Stimulated activated CD4-positive, alpha-beta T cell treated with anti-CD3 and anti-CD28 coated beads, Interleukin-4, amount 100 ng/mL, for 1 hour (primary cell): ENCODE data around the gene SYNDIG1.

Experiments used
- DNase-seq: peaks from one replicate; pipeline ENCODE4 v3.0.0-alpha.2; 2020

Gene SYNDIG1

GRCh38 chr20:24469116-24469893 lies at the start of gene SYNDIG1:
Gene SYNDIG1, plus strand, starts transcription at chr20:24469629. Its CDS starts 73,469 bp downstream, at chr20:24543098.
- no peak for DNase-seq

DNA sequence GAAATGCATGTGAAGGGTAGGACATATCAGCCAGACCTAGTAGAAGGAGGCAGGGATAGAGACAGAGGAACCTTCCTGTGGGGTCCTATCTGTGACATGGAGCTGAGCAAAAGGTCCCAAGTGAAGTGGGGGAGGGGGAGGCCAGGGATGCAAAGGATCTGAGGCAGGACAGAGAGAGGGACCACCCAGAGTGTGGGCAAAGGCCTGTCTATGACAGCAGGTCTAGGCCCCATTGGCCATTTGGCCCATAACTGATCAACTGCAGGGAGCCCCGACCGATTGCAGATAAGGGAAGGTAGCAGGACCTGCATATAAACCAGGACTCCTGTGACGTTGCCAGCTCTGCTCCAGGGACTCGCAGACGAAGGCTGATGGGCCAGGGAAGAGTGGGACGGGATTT lies 49.6 kb upstream of the SYNDIG1 start:
- no peak for DNase-seq

DNA sequence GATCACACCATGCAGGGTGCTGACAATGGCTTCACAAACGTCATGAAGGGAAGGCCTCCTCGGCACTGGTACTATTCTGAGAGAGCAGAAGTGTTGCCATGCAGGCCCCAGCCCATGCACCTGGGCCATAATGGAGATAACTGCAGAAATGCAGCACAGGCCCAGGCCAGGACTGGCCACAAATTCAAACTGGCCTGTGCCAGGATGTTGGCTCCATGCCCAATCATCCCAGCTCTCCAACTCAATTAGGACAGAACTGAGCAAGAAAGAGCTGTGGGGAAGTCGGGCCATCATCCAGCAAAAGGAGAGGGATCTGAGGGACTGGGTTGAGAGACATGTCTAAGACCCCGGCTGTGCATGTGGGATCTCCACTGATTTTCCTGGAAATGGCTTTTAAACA lies 48.9 kb upstream of the SYNDIG1 start:
- no peak for DNase-seq

- DNase-seq = no peak
Measured at GRCh38 chr20:24421071-24421470, 48.4 kb upstream of the SYNDIG1 start.

DNA sequence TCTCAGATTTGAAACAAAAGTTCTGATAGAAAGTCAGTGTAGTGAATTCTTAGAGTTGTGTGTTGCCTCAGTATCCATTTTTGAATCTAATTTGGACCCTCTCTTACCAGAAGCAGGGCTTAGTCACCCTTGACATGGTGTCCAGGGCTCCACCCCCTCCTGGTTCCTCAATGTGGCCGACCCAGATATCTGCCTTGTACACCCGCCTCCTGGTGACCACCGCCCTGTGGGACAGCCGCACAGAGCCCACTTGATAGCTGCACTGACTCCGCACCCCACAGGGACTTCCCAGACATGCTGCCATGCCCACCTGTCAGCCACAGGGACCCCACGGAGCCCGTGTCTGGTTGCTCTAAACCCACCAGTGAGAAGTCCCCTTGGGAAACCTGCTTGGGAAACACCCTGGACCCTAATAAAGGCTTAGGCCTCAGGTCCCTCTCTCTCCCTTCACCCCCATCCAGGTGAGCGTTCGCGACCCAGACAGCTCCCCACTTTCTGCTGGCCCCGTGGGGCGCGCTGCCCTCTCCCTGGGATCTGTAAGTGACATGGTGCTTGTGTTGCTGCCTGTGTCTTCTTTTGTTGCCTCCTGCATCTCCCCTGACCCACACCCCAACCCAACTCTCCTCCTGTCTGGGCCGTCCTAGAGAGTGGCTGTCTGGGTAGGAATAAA lies 47.2 kb upstream of the SYNDIG1 start:
- DNase-seq = no peak

GRCh38 chr20:24423390-24424313 lies 45.8 kb upstream of the SYNDIG1 start:
- no peak for DNase-seq

GRCh38 chr20:24425523-24426135 lies 43.8 kb upstream of the SYNDIG1 start:
- no peak for DNase-seq

DNA sequence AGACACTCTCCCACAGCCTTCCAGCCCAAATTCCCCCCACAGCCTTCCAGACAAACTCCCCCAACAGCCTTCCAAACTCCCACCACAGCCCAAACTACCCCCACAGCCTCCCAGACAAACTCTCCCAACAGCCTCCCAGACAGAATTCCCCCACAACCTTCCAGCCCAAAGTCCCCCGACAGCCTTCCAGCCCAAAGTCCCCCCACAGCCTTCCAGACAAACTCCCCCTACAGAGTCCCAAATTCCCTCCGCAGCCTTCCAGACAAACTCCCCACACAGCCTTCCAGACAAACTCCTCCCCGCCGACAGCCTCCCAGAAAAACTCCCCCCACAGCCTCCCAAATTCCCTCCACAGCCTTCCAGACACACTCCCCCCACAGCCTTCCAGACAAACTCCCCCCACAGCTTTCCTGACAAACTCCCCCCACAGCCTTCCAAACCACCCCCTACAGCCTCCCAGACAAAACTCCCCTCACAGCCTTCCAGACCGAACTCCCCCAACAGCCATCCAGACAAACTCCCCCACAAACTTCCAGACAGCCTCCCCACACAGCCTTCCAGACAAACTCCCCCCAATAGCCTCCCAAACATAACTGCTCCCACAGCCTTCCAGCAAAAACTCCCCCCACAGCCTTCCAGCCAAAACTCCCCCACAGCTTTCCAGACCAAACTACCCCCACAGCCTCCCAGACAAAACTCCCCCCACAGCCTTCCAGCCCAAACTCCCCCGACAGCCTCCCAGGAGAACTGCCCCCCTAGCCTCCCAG lies 38.0 kb upstream of the SYNDIG1 start:
- no peak for DNase-seq

DNA sequence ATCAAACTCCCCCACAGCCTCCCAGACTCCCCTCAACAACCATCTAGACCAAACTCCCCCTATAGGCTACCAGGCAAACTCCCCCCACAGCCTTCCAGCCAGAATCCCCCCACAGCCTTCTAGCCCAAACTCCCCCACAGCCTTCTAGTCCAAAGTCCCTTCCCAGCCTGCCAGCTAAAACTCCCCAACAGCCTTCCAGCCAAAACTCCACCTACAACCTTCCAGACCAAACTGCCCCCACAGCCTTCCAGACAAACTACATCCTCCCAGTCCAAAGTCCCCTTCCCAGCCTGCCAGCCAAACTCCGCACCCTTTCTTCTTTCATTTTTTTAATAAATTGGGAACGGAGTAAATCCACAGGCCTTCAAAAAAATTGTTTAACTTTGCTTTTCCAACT lies 37.4 kb upstream of the SYNDIG1 start:
- no peak for DNase-seq

DNA sequence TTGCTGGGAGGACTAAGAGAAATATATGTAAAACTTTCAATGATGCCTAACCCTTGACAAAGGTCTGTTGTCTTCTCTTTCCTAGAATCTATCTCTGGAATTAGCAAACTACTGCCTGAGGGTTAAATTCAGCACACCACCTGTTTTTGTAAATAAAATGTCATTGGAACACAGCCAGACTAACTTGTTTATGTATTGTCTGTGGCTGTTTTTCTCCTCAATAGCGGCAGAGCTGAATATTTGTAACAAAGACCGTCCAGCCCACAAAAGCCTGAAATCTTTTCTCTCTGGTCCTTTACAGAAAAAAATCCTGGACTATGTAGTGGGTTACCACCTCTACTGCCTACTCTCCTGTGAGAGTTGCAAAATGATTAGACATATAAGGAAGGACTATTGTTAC lies 33.3 kb upstream of the SYNDIG1 start:
- DNase-seq = no peak

DNA sequence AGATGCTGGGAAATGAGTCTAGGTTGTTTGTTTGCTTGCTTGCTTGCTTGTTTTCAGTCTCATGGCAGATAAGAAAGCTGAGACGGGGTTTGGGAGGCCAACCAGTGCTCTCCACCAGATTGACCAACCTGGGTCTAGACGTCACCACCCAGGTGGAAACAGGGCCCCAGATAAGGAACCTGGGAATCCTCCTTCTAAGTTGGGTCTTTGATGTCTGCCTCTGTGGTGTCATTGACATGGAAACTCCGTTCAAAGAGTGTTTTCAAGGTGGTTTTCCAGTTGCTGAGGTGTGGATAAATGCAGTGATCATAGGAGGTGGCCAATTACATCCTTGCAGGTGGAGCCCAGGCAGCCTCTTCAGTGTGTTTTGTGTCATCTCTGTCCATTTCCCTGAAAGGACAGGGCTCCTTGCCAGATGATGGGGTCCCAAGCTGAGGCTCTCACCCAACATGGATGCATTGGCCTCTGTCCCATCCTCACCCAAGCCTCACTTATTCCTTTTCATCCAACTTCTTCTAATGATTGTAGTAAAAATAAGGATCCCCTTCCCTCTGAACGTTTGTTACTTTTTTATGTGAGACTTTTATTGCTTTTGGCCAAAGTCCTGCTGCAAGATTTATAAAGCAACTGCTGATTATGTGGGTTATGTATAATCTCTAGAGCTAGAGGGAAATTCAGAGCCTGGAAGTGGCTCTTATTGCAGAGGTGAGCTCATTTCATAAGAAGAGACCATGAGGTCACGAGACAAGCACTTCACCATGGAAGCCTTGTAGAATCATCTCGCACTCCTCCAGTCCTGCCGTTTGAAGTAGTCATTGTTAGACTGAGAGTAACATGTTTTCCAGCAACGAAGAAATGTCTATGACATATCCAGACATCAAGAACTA lies 32.0 kb upstream of the SYNDIG1 start:
- no peak for DNase-seq

- no peak for DNase-seq
Measured at GRCh38 chr20:24438331-24438730, 31.1 kb upstream of the SYNDIG1 start.

- no peak for DNase-seq
Measured at GRCh38 chr20:24439737-24440387, 29.6 kb upstream of the SYNDIG1 start.

- DNase-seq = no peak
Measured at GRCh38 chr20:24441661-24442060, 27.8 kb upstream of the SYNDIG1 start.

DNA sequence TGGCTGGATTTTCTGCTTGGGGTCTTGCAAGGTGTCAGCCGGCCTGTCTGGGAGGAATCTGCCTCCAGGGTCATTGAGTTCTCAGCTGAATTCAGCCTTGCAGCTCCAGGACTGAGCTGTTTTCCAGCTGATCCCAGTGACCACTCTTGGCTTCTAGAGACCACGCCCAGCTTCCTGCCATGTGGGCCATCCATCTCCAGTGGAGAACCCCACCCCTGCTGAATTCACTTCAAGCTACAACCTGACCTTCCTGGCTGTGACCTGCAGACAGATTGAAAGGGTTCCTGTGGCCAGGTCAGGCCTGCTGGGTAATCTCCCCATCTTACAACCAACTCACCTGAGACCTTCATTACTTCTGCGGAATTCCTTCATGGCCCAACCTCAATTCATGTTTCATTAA lies 26.5 kb upstream of the SYNDIG1 start:
- no peak for DNase-seq

DNA sequence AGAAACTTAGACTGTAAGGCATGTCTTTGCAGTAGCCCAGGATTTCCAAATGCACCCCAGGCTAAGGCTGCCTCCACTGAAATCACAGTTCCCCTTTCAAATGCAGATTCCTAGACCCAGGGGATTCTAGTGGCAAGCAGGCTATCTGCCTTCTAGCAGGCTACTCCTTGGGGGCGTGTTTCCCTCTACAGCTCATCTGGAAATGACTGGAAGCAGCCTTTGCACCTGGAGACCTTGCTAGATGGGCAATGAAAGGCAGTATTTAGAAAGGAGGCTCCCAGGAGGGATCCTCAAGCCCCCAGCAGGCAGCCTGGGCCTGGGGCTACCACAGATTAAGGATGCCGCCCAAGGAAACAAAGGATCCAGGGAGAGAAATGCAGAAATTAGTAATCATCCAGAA lies 26.0 kb upstream of the SYNDIG1 start:
- DNase-seq = no peak

GRCh38 chr20:24444526-24445190 lies 24.8 kb upstream of the SYNDIG1 start:
- DNase-seq = no peak

GRCh38 chr20:24445510-24446170 lies 23.8 kb upstream of the SYNDIG1 start:
- DNase-seq = no peak

- no peak for DNase-seq
Measured at GRCh38 chr20:24446811-24447210, 22.6 kb upstream of the SYNDIG1 start.
